Body of pancreas (tissue), 4 donors: Measurements from ENCODE around the gene WFIKKN2. TPM values are rescaled to one million over a fixed set of nuclear protein-coding genes. Genes with fewer than 3 reads are reported as not detected.

Experiments
- ATAC-seq: fragments of 150-250 bp; one replicate; pipeline ENCODE4 v1.9.1; 2016
- DNase-seq, 4 donors: peaks; one replicate each; pipeline ENCODE4 v3.0.0-alpha.2; 2019
- H3K27ac ChIP-seq, 4 donors: fragments of 200-600 bp; sonication (generic); 1 replicate in 3 of 4; 2 replicates in 1 of 4; pipeline versions ENCODE4 v1.5.1 to v1.6.1; 2016 to 2019; ENCODE audit warnings: mild to moderate bottlenecking in 1 of 4, mixed read lengths in 1 of 4, moderate library complexity in 1 of 4
- H3K27me3 ChIP-seq, 2 donors: fragments of 200-600 bp; sonication (generic); one replicate each; pipeline ENCODE4 v1.6.0; 2016; ENCODE audit warnings: mild to moderate bottlenecking in 1 of 2
- H3K36me3 ChIP-seq, 2 donors: fragments of 200-600 bp; sonication (generic); replicated peaks in 1 of 2; 2 replicates each; pipeline ENCODE4 v1.5.1; 2016; ENCODE audit warnings: low read depth in 2 of 2; ENCODE audit not compliant: insufficient read depth in 1 of 2
- H3K4me1 ChIP-seq: fragments of 200-600 bp; sonication (generic); one replicate; pipeline ENCODE4 v1.6.0; 2016
- H3K4me3 ChIP-seq, 2 donors: fragments of 200-600 bp; sonication (generic); 1 replicate in 1 of 2; 2 replicates in 1 of 2; pipeline ENCODE4 v1.5.1; 2016 to 2019
- H3K9me3 ChIP-seq, 3 donors: fragments of 200-600 bp; sonication (generic); 1 replicate in 2 of 3; 2 replicates in 1 of 3; pipeline ENCODE4 v1.5.1; 2016
- POLR2A ChIP-seq, 3 donors: fragments of 450-650 bp; IDR thresholded peaks; one replicate each; pipeline ENCODE4 v1.6.1; 2016; ENCODE audit warnings: antibody characterized with exemption in 3 of 3, mild to moderate bottlenecking in 2 of 3
- WGBS, 2 donors: methylation state at CpG; one replicate each; pipeline ENCODE4 v1.1.5; 2017; 5-methylcytosine and 5-hydroxymethylcytosine counted together
- intact Hi-C: fragments of 100-400 bp; cut with DNase I; formaldehyde crosslinking; loops from one replicate; pipeline ENCODE4 v1.15.1; 2023
- total RNA-seq, 2 donors: library from RNA; depleted of rRNA; stranded (reverse); fragments of >200 nt; gene quantifications; one replicate each; pipeline ENCODE4 v1.1.0, GENCODE V29; 2016
- TF ChIP-seq, protein P1 (sequence below), 7 experiments: fragments of 450-650 bp in 4 of 7; fragments of 200-600 bp in 3 of 7; sonication (generic) in 3 of 7; IDR thresholded peaks; one replicate each; pipeline ENCODE4 v1.5.1; 2016 to 2019; ENCODE audit warnings: antibody characterized with exemption in 7 of 7

WFIKKN2 gene
- total RNA-seq, 2 donors from 2014 or later, result 0.26 to 0.66 TPM

DNA sequence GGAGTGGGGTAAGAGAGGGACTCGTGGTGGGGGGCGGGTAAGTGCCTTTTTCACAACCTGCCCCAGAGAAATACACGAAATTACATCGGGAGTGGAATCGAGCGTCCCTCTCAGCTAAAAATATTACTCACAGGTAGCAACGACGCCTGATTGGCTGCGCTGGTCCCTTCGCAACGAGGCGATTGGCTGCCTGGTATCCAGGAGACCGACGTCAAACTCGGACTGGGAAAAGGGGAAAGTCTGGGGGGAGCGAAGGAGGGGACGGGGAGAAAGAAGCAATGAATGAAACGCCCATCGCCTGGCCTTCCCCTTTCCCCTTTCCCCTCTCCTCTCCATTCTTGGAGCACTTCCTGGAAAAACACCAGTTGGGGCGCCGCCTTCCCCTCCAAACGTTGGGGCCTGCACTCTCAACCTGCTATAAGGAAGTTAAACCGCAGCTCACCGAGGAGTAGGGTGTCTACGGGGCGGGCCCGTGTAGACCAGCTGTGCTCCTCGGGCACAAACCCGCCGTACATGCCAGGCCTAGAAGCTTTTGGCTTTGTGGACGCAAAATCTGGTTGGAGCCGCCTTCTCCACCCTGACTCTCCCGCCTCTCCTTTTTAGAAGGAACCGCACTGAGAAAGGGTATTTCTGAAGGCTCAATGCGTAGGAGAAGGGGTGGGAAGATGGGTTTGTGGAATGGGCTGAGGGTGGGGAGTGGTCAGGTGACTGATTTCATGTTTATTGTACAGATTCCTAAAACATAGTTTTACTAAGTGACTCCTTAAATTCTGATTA lies 32.2 kb downstream of the WFIKKN2 start:
- ATAC-seq, result peak; percentile 70
- peak overlapping the region; percentile 27 to 48 for H3K4me3 ChIP-seq
- peaks cover 0 to 5% of the 10 kb centered on the region in 2 donors for H3K36me3 ChIP-seq
- no peaks in the 10 kb centered on the region for H3K27me3 ChIP-seq
- peak; percentile 95 to 99 (median 97) for DNase-seq
- H3K27ac ChIP-seq, result peak overlapping the region; percentile 99 to 100 (median 100)
- TF ChIP-seq, protein P1, sequence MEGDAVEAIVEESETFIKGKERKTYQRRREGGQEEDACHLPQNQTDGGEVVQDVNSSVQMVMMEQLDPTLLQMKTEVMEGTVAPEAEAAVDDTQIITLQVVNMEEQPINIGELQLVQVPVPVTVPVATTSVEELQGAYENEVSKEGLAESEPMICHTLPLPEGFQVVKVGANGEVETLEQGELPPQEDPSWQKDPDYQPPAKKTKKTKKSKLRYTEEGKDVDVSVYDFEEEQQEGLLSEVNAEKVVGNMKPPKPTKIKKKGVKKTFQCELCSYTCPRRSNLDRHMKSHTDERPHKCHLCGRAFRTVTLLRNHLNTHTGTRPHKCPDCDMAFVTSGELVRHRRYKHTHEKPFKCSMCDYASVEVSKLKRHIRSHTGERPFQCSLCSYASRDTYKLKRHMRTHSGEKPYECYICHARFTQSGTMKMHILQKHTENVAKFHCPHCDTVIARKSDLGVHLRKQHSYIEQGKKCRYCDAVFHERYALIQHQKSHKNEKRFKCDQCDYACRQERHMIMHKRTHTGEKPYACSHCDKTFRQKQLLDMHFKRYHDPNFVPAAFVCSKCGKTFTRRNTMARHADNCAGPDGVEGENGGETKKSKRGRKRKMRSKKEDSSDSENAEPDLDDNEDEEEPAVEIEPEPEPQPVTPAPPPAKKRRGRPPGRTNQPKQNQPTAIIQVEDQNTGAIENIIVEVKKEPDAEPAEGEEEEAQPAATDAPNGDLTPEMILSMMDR (IDR thresholded peaks at IDR 0.05), result no peak
- peak; percentile 78 to 99 (median 98) for TF ChIP-seq POLR2A (IDR thresholded peaks at IDR 0.05)
- intact Hi-C loops, result no loop called here
- no peaks in the 10 kb centered on the region for H3K9me3 ChIP-seq
- 1% methylated on average over 32 to 35 of the region's 35 CpGs for WGBS, 2 donors
- H3K4me1 ChIP-seq, result peaks cover 34% of the 10 kb centered on the region

DNA sequence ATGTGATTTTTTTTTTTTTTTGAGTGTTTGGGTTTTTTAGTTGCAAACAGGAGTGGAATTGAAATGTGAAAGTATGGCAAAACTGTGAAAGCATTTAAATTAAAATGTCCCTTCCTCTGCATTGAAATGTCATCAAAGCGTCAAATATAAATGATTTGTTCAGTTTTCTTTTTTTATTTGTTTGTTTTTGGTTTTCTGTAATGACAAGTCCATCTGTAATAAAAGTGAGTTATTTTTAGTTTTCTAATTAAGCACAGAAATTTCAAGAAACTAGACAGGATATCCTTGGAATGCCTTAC lies 32.7 kb downstream of the WFIKKN2 start:
- ATAC-seq (no peak), DNase-seq (no peak)
- 2 to 13% methylated on average over 1 of the region's 1 CpG for WGBS, 2 donors
- TF ChIP-seq, protein P1 (IDR thresholded peaks at IDR 0.05), result no peak
- no peak for TF ChIP-seq POLR2A (IDR thresholded peaks at IDR 0.05)
- peak overlapping the region in 1 of 2 donors; percentile 8 for H3K4me3 ChIP-seq
- peak overlapping the region; percentile 99 to 100 (median 100) for H3K27ac ChIP-seq
- H3K27me3 ChIP-seq, result no peaks in the 10 kb centered on the region
- H3K9me3 ChIP-seq, result no peaks in the 10 kb centered on the region
- peaks cover 35% of the 10 kb centered on the region for H3K4me1 ChIP-seq
- no peaks in the 10 kb centered on the region for H3K36me3 ChIP-seq
- intact Hi-C loops, result no loop called here

DNA sequence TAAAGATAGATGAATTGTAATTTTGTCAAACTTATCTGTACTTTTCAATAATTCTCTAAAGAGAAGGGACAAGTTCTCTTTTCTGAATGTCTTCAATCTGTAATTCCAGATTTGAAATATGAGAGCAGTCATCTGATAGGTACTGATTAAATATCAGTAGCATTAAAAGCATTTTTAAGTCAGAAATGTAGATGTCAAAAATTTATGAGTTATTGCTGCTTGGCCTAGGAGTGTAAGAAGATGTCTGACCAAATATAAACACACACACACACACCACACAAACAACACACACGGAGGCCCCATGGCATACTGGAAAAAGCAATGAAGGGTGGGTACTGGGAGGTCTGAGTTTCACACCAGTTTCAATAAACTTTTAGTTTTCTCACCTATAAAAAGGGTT lies 33.2 kb downstream of the WFIKKN2 start:
- WGBS, 2 donors, result 7 to 25% methylated on average over 1 of the region's 1 CpG
- H3K27me3 ChIP-seq, result no peaks in the 10 kb centered on the region
- H3K4me3 ChIP-seq, result no peak overlapping the region
- no peaks in the 10 kb centered on the region for H3K36me3 ChIP-seq
- DNase-seq (no peak), ATAC-seq (no peak)
- H3K27ac ChIP-seq, result peak overlapping the region; percentile 42 to 100 (median 99)
- intact Hi-C loops, result no loop called here
- TF ChIP-seq, protein P1 (IDR thresholded peaks at IDR 0.05), result no peak
- TF ChIP-seq POLR2A (IDR thresholded peaks at IDR 0.05), result no peak
- H3K4me1 ChIP-seq, result peaks cover 35% of the 10 kb centered on the region
- no peaks in the 10 kb centered on the region for H3K9me3 ChIP-seq

DNA sequence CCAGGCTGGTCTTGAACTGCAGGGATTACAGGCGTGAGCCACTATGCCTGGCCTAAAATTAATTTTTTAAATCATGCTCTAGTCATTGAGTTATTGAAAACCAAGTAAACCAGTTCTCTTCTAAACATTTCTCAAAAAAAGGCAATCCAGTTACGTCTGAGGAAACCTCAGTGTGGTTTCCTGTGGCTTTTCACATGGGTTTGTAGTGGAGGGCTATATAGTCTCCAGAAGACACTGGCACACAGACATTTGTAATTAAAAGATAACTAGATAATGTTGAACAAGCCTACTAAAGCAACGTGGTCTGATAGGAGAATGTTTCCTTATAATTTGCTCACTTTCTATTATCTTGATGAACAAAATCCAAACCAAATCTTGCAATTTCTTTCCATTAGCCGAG lies 36.0 kb downstream of the WFIKKN2 start:
- Histone ChIP-seq H3K4me3 (no peak overlapping the region), H3K27ac (peak overlapping the region; percentile 44 to 76 (median 51)), H3K27me3 (no peaks in the 10 kb centered on the region), H3K36me3 (no peaks in the 10 kb centered on the region), H3K9me3 (no peaks in the 10 kb centered on the region), H3K4me1 (peaks cover 35% of the 10 kb centered on the region)
- TF ChIP-seq POLR2A (IDR thresholded peaks at IDR 0.05), result no peak
- TF ChIP-seq, protein P1 (IDR thresholded peaks at IDR 0.05), result no peak
- WGBS, 2 donors, result 49 to 50% methylated on average over 4 of the region's 4 CpGs
- intact Hi-C loops, result no loop called here
- ATAC-seq, result no peak
- no peak for DNase-seq

DNA sequence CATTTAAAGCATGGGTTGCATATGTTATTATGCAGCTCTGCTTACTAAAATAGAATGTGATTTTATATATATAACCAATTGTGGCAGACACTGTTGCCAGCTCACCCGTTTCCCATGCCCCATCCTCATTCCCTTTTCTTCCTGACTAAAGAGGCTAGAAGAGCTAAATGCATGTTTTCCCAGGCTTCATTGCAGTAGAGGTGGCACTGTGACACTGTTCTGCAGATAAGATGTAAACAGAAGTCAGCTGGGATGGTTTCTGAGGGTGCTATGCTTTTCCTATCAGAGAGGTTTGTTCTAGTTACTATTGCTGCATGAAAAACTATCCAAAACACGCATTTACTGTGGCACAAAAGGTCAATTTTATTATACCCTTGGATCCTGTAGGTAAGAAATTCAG lies 36.5 kb downstream of the WFIKKN2 start:
- peak overlapping the region; percentile 44 to 76 (median 51) for H3K27ac ChIP-seq

More for the DNA sequence above, 36.5 kb downstream of the WFIKKN2 start:
- WGBS, 2 donors, result 24 to 33% methylated on average over 2 of the region's 2 CpGs
- intact Hi-C loops, result no loop called here
- H3K9me3 ChIP-seq, result no peaks in the 10 kb centered on the region
- H3K36me3 ChIP-seq, result no peaks in the 10 kb centered on the region
- peaks cover 35% of the 10 kb centered on the region for H3K4me1 ChIP-seq
- H3K27me3 ChIP-seq, result no peaks in the 10 kb centered on the region
- TF ChIP-seq, protein P1 (IDR thresholded peaks at IDR 0.05), result peak in 1 of 7 experiments; percentile 8
- peak in 1 of 3 donors; percentile 1 for TF ChIP-seq POLR2A (IDR thresholded peaks at IDR 0.05)
- DNase-seq, result peak in 2 of 4 donors; percentile 41 to 63
- no peak overlapping the region for H3K4me3 ChIP-seq
- no peak for ATAC-seq
